Stimulated activated CD4-positive, alpha-beta T cell treated with anti-CD3 and anti-CD28 coated beads, Interleukin-2, amount 100 ng/mL, for 48 hours (primary cell): ENCODE data around the gene SELENOK.
A peak's percentile ranks its signal among the peaks of the same experiment; 100 is the strongest.

Experiments
- DNase-seq, 2 donors: peaks; one replicate each; pipeline ENCODE4 v3.0.0-alpha.2; 2020

Gene SELENOK

DNA sequence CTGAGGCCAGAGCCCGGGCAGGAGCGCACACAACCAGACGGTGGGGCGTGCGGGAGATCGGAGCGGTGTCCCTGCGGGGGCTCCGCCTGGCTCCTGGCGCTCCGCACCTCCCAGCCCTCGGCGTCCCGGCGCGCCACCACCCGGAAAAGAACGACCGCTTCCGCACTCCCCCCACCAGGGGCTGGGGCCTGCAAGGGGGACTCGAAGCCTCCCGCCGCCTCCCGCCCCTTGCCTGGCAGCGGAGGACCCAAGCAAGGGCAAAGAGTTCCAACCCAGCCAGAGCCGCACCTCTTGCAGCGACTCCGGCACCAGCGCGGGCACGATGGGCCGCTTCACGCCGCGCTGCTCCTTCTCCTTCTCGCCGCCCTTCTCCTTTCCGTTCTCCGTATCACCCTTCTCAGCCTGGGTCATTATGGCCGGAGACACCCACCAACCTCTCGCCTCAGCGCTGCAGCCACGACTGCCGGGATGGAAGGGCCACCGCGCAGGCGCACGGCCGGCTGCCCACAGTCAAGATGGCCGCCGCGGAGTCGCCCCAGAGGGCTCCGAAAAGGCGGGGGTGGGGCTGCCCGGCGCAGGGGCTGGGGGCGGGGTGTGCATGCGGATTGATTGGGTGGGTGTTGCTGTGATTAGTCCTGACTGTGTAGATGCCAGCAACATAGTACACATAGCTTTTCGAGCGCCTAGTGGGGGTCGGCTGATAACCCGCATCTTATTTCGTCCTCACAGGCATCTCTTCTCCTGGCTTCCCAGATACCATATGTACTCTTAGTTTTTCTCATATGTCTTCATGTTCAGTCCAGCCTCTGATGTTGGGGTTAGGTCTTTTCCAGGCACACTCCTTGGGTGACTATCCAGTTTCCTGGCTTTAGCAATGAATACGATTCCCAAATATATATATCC, 9.7 kb downstream of the SELENOK start, which contains the start of gene ACTR8:
Gene ACTR8 (minus strand): TSS at position 462 of the 903 bp plus-strand sequence. CDS start 51 bp downstream, at position 411.
- peak; percentile 76 to 83 for DNase-seq

- DNase-seq: no peak
Measured at GRCh38 chr3:53880396-53881345, 11.0 kb downstream of the SELENOK start.

DNA sequence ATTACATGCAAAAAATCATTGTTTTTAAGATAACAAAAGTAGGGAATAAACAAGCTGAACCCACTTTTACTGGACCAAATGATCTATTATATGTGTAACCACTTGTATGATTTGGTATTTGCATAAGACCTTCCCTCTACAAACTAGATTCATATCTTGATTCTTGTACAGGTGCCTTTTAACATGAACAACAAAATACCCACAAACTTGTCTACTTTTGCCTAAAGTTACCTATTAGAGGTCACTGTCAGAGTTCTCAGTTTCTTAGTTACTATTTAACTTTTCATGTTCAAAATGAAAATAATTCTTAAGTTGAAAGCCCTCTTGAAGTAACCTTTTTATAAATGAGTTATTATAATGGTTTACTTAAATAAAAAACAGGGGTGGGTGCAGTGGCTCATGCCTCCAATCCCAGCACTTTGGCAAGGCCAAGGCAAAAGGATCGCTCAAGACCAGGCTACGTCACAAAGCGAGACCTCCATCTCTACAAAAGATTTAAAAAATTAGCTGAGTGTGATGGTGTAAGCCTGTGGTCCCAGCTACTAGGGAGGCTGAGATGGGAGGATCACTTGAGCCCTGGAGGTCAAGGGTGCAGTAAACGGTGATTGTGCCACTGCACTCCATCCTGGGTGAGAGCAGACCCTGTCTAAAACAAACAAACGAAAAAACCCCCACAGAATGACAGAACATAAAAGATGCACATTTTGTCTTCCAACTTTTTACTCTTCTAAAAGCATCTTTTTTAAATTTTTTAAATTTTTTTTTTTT, 25.7 kb downstream of the SELENOK start:
- DNase-seq: no peak

DNA sequence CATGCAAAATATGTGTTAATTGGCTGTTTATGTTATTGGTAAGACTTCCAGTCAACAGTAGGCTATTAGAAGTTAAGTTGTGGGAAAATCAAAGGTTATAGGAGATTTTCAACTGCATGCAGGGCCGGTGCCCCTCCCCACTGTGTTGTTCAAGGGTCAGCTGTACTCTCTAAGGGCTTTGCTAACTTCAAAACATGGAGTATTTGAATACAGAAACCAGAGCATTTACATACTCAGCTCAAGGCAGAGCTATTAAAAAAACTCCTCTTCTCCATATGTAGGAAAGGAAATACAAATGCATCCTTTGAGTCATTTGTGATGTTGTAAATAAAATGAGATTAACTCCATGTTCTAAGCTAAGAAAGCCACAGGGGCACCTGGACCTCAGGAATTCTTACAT, 28.5 kb downstream of the SELENOK start:
- no peak for DNase-seq

GRCh38 chr3:53862241-53862640, 29.4 kb downstream of the SELENOK start:
- no peak for DNase-seq

GRCh38 chr3:53860196-53860595, 31.5 kb downstream of the SELENOK start:
- DNase-seq: no peak

GRCh38 chr3:53859178-53859577, 32.5 kb downstream of the SELENOK start:
- no peak for DNase-seq

- DNase-seq: no peak
Measured at GRCh38 chr3:53858096-53858741, 33.4 kb downstream of the SELENOK start.

DNA sequence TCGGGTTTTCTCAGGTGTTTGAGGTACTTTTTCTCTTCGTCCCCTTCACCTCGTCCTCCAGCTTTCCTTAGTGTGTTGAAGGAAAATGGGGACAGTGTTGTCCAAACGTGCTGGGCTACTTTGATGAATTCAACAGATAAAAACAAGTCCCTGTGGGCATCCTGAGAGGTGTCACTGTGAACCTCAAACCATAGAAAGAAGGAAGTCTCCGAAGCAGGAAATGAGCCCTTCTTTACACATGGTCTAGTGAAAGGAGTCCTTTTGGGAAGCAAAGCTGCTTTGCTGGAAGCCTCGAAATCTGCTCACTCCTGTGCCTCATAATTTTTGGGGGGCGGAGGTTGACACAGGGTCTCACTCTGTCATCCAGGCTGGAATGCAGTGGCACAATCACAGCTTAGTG, 34.7 kb downstream of the SELENOK start:
- DNase-seq: no peak

GRCh38 chr3:53850895-53851294, 40.8 kb downstream of the SELENOK start:
- no peak for DNase-seq

GRCh38 chr3:53849916-53850315, 41.7 kb downstream of the SELENOK start:
- no peak for DNase-seq

DNA sequence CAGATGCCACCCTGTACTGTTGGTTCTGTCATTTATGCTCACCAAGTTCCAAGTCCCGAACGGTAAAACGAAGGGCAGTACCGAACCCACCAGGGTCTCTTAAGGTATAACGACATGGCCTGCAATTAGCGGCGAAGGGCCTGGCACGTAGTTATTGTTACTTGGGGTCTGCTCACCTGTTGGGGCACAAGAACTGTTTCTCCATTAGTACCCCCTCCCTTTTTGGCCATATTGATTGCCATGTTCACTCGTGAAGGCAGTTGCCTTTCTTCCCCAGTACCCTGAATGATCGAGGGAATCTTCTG, 44.9 kb downstream of the SELENOK start:
- no peak for DNase-seq

DNA sequence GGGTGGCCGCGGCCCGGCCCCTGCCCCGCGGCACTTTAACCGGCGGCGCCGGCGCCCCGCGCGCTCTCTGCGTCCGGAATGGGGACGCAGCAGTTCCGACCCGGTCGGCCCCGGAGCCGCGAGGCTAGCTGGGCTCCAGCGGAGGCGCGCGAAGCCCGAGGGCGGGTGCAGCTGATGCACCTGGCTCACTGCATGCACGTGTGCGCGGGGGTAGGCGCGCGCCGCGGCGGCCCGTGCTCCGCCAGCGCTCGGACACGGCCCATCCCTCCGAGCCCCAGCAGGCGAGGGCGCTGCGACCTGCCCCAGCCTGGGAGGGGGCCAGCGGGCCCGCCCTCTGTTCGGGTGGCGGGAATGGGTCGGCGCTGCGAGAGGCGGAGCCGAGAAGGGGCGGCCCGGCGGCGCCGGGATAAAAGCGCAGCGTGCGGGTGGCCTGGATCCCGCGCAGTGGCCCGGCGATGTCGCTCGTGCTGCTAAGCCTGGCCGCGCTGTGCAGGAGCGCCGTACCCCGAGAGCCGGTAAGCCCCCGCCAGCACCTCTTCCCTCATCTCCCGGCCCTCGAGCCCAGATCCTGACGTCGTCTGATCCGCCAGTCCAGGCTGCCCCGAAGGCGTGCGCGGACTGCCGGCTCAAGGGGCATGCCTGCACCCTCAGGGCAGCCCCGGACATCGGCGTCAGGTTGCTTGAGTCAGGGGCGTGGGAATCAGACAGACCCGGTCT, 45.4 kb downstream of the SELENOK start, which contains the start of the genes CHDH and IL17RB:
Gene CHDH (minus strand): TSS at position 286 of the 717 bp plus-strand sequence. CDS start 22,411 bp downstream, outside the sequence.
Gene IL17RB (plus strand): TSS at position 435 of the 717 bp plus-strand sequence. CDS start 21 bp downstream, at position 456.
- no peak for DNase-seq

- DNase-seq: no peak
Measured at GRCh38 chr3:53845881-53846133, 45.9 kb downstream of the SELENOK start.

DNA sequence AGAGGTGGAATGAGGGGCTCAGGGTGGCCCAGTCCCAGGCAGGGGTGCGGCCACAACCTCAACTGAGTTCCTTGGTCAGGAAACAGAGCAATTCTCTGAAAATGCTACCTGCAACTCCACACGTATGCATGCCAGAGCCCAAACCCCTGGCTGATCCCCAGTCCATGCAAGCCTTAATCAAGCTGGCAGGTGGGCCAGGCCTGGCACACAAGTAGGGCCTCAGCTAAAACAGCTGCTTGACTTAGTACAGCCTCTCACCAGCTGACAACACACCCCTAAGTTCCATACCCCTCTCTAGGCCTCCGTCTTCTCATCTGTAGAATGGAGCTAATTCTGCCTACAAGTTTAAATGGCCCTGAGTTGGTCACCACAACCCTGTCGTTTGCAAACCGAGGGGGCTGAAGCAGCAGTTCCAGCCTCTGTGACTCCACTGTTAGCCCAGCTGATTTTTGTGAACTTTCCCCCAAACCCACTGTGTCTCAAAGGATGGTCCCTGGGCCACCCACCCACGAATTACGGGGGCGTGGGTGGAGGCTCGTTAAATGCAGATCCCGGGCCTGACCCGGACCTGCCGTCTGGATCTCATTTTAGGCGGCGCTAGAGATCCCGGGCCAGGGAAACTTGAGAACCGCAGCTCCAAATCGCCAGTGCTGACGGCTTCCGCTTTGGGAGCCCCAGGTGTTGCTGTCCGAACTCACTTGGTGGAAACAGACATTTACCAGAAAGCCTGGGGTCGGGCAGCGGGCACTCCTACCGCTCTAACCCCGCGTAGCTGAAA, 46.4 kb downstream of the SELENOK start:
- DNase-seq: no peak

- no peak for DNase-seq
Measured at GRCh38 chr3:53844262-53845102, 47.2 kb downstream of the SELENOK start.

GRCh38 chr3:53843195-53844177, 48.2 kb downstream of the SELENOK start:
- no peak for DNase-seq

GRCh38 chr3:53842436-53843194, 49.0 kb downstream of the SELENOK start:
- no peak for DNase-seq
